Parathyroid adenoma (tissue), 2 donors: ENCODE data around the gene CTU2.

Experiments used
- H2AFZ ChIP-seq: fragments of 300-600 bp; sonication (generic); one replicate; pipeline ENCODE4 v1.7.0; 2017; ENCODE audit warnings: antibody characterized with exemption, mild to moderate bottlenecking
- H3K27ac ChIP-seq: fragments of 300-600 bp; sonication (generic); one replicate; pipeline ENCODE4 v1.7.0; 2017
- H3K27me3 ChIP-seq: fragments of 300-600 bp; sonication (generic); one replicate; pipeline ENCODE4 v1.7.0; 2017; ENCODE audit warnings: low read length; ENCODE audit not compliant: control insufficient read depth, insufficient read depth
- H3K36me3 ChIP-seq: fragments of 300-600 bp; sonication (generic); one replicate; pipeline ENCODE4 v1.7.0; 2017; ENCODE audit warnings: low read length; ENCODE audit not compliant: control insufficient read depth, insufficient read depth
- H3K4me1 ChIP-seq: fragments of 300-600 bp; sonication (generic); one replicate; pipeline ENCODE4 v1.7.0; 2017; ENCODE audit warnings: control low read depth
- H3K4me2 ChIP-seq: fragments of 300-600 bp; sonication (generic); one replicate; pipeline ENCODE4 v1.7.0; 2017; ENCODE audit warnings: low read length
- H3K4me3 ChIP-seq: fragments of 300-600 bp; sonication (generic); one replicate; pipeline ENCODE4 v1.7.0; 2017; ENCODE audit warnings: low read depth, low read length
- H3K79me2 ChIP-seq: fragments of 300-600 bp; sonication (generic); one replicate; pipeline ENCODE4 v1.7.0; 2017; ENCODE audit warnings: control low read depth
- H3K9ac ChIP-seq: fragments of 300-600 bp; sonication (generic); one replicate; pipeline ENCODE4 v1.7.0; 2017; ENCODE audit warnings: mild to moderate bottlenecking
- H3K9me3 ChIP-seq: fragments of 300-600 bp; sonication (generic); one replicate; pipeline ENCODE4 v1.7.0; 2017; ENCODE audit warnings: low read length; ENCODE audit not compliant: control insufficient read depth
- TF ChIP-seq, protein P1 (sequence below): fragments of 300-600 bp; sonication (generic); IDR thresholded peaks from one replicate; pipeline ENCODE4 v1.7.0; 2017; ENCODE audit warnings: antibody characterized with exemption, mild to moderate bottlenecking
- donor health status: primary hyperparathyroidism.

The CTU2 gene

GRCh38 chr16:88685156-88686061 is 20.9 kb upstream of the CTU2 start:
- Histone ChIP-seq H3K9me3 (no peaks in the 10 kb centered on the region), H3K4me1 (peaks cover 23% of the 10 kb centered on the region), H2AFZ (peak overlapping the region; percentile 75), H3K27ac (no peak overlapping the region), H3K4me3 (peak overlapping the region; percentile 70), H3K79me2 (no peaks in the 10 kb centered on the region), H3K36me3 (no peaks in the 10 kb centered on the region), H3K27me3 (no peaks in the 10 kb centered on the region), H3K4me2 (peak overlapping the region; percentile 93), H3K9ac (no peak overlapping the region)
- TF ChIP-seq, protein P1, sequence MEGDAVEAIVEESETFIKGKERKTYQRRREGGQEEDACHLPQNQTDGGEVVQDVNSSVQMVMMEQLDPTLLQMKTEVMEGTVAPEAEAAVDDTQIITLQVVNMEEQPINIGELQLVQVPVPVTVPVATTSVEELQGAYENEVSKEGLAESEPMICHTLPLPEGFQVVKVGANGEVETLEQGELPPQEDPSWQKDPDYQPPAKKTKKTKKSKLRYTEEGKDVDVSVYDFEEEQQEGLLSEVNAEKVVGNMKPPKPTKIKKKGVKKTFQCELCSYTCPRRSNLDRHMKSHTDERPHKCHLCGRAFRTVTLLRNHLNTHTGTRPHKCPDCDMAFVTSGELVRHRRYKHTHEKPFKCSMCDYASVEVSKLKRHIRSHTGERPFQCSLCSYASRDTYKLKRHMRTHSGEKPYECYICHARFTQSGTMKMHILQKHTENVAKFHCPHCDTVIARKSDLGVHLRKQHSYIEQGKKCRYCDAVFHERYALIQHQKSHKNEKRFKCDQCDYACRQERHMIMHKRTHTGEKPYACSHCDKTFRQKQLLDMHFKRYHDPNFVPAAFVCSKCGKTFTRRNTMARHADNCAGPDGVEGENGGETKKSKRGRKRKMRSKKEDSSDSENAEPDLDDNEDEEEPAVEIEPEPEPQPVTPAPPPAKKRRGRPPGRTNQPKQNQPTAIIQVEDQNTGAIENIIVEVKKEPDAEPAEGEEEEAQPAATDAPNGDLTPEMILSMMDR: peak; percentile 30

GRCh38 chr16:88686062-88686438 is 20.3 kb upstream of the CTU2 start:
- Histone ChIP-seq H3K27ac (no peak overlapping the region), H3K27me3 (no peaks in the 10 kb centered on the region), H3K4me2 (peak overlapping the region; percentile 93), H3K4me3 (peak overlapping the region; percentile 70), H3K79me2 (no peaks in the 10 kb centered on the region), H3K4me1 (peaks cover 23% of the 10 kb centered on the region), H2AFZ (peak overlapping the region; percentile 75), H3K9ac (no peak overlapping the region), H3K36me3 (no peaks in the 10 kb centered on the region), H3K9me3 (no peaks in the 10 kb centered on the region)
- TF ChIP-seq, protein P1: no peak

GRCh38 chr16:88686439-88687253 is 19.7 kb upstream of the CTU2 start, which contains the start of gene SNAI3:
Gene SNAI3, minus strand, starts transcription at chr16:88686507. Its CDS starts 101 bp downstream, at chr16:88686406.
- TF ChIP-seq, protein P1: no peak
- peak within 1 kb of the TSS; percentile 93 for H3K4me2 ChIP-seq
- no peaks in the 10 kb centered on the region for H3K9me3 ChIP-seq
- H3K36me3 ChIP-seq: no peaks in the 10 kb centered on the region
- H3K27me3 ChIP-seq: no peaks in the 10 kb centered on the region
- H3K9ac ChIP-seq: no peak within 1 kb of the TSS
- peak within 1 kb of the TSS; percentile 75 for H2AFZ ChIP-seq
- peaks cover 23% of the 10 kb centered on the region for H3K4me1 ChIP-seq
- H3K79me2 ChIP-seq: no peaks in the 10 kb centered on the region
- H3K4me3 ChIP-seq: peak within 1 kb of the TSS; percentile 70
- H3K27ac ChIP-seq: peak within 1 kb of the TSS; percentile 48

DNA sequence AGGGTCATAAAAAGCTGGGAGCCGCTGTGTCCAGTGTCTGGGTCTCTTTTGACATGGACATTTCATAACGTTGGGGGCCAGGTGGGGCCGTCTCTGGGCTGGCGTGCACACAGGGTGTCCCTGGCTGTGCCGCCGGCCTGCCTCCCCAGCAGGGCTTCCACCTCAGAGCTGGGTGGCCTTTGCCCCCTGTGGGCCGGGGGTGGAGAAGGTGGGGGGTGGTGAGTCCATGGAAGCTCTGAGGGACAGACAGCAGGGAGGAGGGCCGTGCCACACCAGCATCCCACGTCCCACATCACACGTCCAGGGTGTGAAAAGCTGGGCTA is 19.1 kb upstream of the CTU2 start:
- H3K27ac ChIP-seq: peak overlapping the region; percentile 48
- no peaks in the 10 kb centered on the region for H3K27me3 ChIP-seq

More for the DNA sequence above, 19.1 kb upstream of the CTU2 start:
- no peaks in the 10 kb centered on the region for H3K36me3 ChIP-seq
- peak overlapping the region; percentile 70 for H3K4me3 ChIP-seq
- H2AFZ ChIP-seq: no peak overlapping the region
- peak overlapping the region; percentile 93 for H3K4me2 ChIP-seq
- no peaks in the 10 kb centered on the region for H3K79me2 ChIP-seq
- H3K9me3 ChIP-seq: no peaks in the 10 kb centered on the region
- TF ChIP-seq, protein P1: no peak
- peaks cover 23% of the 10 kb centered on the region for H3K4me1 ChIP-seq
- no peak overlapping the region for H3K9ac ChIP-seq
